Activated CD4-positive, CD25-positive, alpha-beta regulatory T cell treated with anti-CD3 and anti-CD28 coated beads, Interleukin-2, amount 50 U/mL, for 24 hours (primary cell): ENCODE results near the gene COQ8A.
A peak's percentile ranks its signal among the peaks of the same experiment; 100 is the strongest.
"Not testable (repeated sequence)": the region's sequence is repeated elsewhere in the genome, so short reads cannot be mapped to it uniquely, and the experiment has no call there.

Experiments
- ATAC-seq, 2 donors: fragments of 150-1000 bp; cut with Tn5 transposase; one replicate each; pipeline ENCODE4 v1.10.0; 2021; ENCODE audit warnings: mild to moderate bottlenecking in 1 of 2, moderate library complexity in 1 of 2

COQ8A gene

GRCh38 chr1:226929260-226930111, 10.6 kb upstream of the COQ8A start:
- not testable (repeated sequence) for ATAC-seq

GRCh38 chr1:226934483-226935237, 5.4 kb upstream of the COQ8A start:
- ATAC-seq = no peak

GRCh38 chr1:226937940-226938725, 2.0 kb upstream of the COQ8A start:
- ATAC-seq = no peak

- no peak for ATAC-seq
Observed at GRCh38 chr1:226938903-226939437, 1.1 kb upstream of the COQ8A start.

GRCh38 chr1:226939438-226940028, 561 bp upstream of the COQ8A start:
- ATAC-seq = peak; percentile 8 to 18

- ATAC-seq = no peak
Observed at GRCh38 chr1:226940806-226941067, 643 bp downstream of the COQ8A start.

GRCh38 chr1:226942392-226942791, 2.3 kb downstream of the COQ8A start:
- no peak for ATAC-seq

- ATAC-seq = no peak
Observed at GRCh38 chr1:226943156-226943555, 3.1 kb downstream of the COQ8A start.

GRCh38 chr1:226943927-226944326, 3.8 kb downstream of the COQ8A start:
- no peak for ATAC-seq

GRCh38 chr1:226945106-226945857, 5.2 kb downstream of the COQ8A start:
- no peak for ATAC-seq

- no peak for ATAC-seq
Observed at GRCh38 chr1:226945858-226946245, 5.8 kb downstream of the COQ8A start.

- no peak for ATAC-seq
Observed at GRCh38 chr1:226946285-226946684, 6.2 kb downstream of the COQ8A start.

GRCh38 chr1:226946841-226947240, 6.7 kb downstream of the COQ8A start:
- ATAC-seq = no peak

- no peak for ATAC-seq
Observed at GRCh38 chr1:226948051-226948450, 8.0 kb downstream of the COQ8A start.

- ATAC-seq = no peak
Observed at GRCh38 chr1:226948480-226948879, 8.4 kb downstream of the COQ8A start.

- no peak for ATAC-seq
Observed at GRCh38 chr1:226948996-226949395, 8.9 kb downstream of the COQ8A start.

- ATAC-seq = no peak
Observed at GRCh38 chr1:226949401-226949800, 9.3 kb downstream of the COQ8A start.

- ATAC-seq = no peak
Observed at GRCh38 chr1:226950316-226950715, 10.2 kb downstream of the COQ8A start.

GRCh38 chr1:226950871-226951270, 10.8 kb downstream of the COQ8A start:
- no peak for ATAC-seq

GRCh38 chr1:226951286-226952117, 11.4 kb downstream of the COQ8A start:
- ATAC-seq = no peak

- no peak for ATAC-seq
Observed at GRCh38 chr1:226952118-226952441, 12.0 kb downstream of the COQ8A start.
